HG03280 (cell line): ENCODE measurements around the gene MAP2K5.
"Not testable (repeated sequence)": the region's sequence is repeated elsewhere in the genome, so short reads cannot be mapped to it uniquely, and the experiment has no call there.

Experiments used
- ATAC-seq: cut with Tn5 transposase; IDR thresholded peaks from one replicate; pipeline ENCODE4 v1.9.1; 2021; ENCODE audit warnings: mild to moderate bottlenecking, moderate library complexity; ENCODE audit not compliant: unreplicated experiment

The MAP2K5 gene

DNA sequence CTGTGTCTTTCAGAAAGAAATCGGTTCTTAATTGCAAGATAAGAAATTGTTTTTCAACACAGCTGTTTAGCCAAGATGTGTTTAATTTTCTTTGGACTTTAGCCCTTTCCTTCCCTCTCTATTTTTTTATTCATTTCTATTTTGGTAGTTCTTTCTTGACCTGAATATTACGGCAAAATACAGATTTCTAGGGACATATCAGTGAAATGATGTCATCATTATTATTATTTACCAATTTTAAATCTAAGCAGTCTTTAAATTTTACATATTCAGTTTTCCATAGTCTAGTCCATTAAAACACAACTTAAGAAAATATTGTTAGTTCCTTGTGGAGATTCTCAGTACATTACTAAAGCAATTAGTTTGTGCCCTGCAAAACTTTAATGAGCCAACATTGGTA lies 104.3 kb downstream of the MAP2K5 start:
- no peak for ATAC-seq

DNA sequence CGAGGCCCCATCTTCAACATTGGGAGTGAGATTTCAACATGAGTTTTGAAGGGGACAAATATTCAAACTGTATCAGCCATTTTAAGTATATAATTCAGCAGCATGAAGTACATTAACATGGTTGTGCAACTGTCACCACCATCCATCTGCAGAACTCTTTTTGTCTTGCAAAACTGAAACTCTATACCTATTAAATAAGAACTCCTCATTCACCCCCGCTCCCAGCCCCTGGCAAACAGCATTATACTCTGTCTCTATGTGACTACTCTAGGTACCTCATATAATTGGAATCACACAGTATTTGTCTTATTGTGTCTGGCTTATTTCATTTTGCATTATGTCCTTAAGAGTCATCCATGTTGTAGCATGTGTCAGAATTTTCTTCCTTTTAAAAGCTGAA lies 110.1 kb downstream of the MAP2K5 start:
- no peak for ATAC-seq

DNA sequence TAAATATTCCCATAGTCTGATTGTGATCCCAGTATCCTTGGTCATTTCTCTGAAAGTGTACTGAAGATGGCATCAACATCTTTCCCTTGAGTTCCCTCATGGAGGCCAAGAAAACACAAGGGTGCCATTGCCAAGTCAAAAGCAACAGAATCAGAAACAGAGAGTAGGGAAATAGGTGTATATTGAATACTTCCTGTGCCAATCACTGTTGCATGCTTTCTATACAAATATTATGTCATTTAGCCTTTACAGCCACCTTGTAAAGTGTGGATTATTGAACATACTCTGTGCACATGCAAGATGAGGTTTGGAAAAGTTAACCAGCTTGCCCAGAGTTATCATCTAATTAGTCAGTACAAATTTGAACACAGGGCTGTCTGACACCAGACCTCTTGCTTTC lies 117.9 kb downstream of the MAP2K5 start:
- ATAC-seq, result no peak

DNA sequence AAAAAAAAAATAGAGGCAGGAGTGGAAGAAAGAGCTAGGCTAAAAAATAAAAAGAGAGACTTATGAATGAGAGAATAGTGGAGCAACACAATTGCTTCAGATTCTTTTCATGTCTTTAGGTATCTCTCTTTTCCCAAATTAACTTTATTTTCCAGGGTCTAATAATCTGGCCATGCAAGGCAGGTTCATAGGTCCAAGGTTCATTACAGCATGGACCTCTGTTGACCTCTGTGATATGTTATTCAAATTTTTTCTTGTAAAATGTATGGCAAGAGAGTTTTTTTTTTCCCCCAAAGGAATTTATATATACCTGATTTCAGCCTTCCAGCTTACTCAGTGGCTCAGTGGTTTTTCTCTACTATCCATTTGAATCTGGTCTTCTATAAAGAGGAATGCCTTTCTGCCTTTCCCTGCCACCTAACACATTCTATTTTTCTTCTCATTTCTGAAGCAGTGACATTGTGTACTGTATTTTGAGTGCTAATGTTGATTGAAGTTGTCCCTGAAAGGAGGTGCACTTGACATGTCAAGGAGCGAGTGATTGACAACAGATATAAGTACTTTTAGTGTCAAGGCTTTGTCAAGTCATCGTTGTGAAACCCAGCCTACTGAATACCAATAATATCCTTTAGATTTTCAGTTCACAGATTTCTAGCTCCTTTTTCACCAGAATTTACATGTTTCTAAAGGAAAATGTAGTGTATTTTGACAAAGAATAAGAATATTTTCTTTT lies 118.5 kb downstream of the MAP2K5 start:
- no peak for ATAC-seq

DNA sequence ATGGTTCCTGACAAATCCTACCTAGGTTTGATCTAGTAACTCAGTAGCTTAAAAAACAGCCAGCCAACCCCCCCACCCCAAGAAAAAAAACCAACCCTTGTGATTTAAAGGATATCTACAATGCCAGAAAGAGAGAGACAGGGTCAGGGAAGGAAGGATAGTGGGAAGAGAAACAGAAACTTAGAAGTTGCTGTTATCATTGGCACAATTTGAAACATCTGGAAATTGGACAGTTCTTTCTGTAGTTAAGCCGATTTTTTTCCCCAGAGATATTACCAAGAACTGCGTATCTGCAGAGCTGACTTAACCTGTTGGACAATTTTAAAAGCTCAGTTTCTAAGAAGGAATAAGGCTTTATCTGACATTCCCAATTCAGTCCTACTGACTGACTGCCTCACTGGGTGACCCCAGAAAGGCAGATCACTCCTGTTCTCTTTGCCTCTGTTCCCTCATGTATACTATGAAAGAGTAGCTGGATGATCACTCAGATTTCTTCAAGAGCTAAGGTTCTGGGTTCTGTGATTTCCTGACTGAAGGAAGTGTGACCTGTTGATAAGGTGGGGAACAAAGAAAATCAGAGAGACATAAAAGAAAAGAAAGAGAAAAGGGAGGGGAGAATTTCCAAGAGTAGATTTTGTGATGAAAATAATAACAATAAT lies 128.3 kb downstream of the MAP2K5 start:
- ATAC-seq, result no peak

DNA sequence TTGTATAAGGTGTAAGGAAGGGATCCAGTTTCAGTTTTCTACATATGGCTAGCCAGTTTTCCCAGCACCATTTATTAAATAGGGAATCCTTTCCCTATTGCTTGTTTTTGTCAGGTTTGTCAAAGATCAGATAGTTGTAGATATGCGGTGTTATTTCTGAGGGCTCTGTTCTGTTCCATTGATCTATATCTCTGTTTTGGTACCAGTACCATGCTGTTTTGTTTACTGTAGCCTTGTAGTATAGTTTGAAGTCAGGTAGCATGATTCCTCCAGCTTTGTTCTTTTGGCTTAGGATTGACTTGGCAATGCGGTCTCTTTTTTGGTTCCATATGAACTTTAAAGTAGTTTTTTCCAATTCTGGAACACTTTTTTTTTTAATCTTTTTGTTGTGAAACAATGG lies 130.3 kb downstream of the MAP2K5 start:
- not testable (repeated sequence) for ATAC-seq

DNA sequence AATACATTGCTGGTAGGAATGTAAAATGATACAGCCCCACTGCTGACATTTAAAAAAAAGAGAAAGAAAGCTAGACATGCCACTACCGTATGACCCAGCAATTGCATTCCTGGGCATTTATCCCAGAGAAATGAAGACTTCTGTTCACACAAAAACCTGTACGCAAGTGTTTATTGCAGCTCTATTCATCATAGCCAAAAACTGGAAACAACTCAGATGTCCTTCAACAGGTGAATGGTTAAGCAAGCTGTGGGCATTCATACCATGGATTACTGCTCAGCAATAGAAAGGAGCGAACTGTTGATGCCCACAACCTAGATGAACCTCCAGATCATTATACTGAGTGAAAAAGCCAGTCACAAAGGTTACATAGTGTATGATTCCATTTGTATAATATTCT lies 132.5 kb downstream of the MAP2K5 start:
- ATAC-seq, result no peak

DNA sequence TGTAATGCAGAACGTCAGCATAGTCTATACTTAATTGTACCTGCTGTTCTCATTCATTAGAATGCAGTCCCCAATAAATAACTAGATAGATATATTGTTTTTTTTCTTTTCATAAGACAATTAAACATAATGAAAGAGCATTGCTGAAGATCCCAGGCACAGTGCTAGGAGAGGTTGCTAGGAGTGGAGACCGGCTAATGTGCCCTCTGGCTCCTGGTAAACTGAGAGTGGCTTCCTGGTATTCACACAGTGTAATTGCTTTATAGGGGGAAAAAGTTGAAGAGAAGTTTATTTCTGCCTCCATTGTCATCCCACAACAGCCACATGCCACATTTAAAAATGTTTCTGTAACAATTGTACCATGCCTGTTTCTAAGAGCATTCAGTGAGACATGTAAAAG lies 135.6 kb downstream of the MAP2K5 start:
- no peak for ATAC-seq

DNA sequence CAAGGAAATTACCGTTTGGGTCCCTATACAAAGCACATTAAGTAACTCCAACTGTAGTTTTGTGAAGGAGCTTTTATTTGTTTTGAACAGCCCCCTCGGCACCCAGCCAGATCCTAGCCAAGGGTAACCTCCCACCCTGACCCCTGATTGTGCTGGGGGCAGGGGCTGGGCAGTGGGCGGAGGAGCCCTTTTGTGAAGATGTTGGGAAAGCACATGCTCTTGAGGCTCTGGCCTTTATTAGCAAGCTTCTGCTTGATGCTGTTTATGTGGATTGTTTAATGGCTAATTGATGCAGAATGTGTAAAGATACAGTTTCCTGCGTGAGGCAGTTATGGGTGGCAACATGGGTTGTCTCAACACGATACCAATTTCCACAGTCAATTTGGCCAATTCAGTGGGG lies 136.5 kb downstream of the MAP2K5 start:
- no peak for ATAC-seq

DNA sequence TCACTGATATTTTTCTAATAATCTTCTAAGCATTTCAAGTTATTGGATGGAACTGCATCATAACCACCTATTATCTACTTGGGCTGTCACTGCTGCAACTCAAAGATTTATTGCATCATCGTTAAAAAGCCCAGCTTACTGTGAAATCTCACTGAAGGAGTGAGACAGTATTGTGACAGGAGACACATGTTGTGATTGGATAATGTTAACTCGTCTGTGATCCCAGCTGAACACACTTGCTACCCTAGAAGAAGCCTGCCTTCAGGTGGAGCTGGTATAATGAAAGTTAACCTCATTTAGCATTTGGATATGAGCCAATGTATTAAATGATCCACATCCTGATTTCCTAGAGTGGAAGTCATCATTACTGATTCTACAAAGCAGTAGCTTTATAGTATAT lies 138.1 kb downstream of the MAP2K5 start:
- no peak for ATAC-seq

DNA sequence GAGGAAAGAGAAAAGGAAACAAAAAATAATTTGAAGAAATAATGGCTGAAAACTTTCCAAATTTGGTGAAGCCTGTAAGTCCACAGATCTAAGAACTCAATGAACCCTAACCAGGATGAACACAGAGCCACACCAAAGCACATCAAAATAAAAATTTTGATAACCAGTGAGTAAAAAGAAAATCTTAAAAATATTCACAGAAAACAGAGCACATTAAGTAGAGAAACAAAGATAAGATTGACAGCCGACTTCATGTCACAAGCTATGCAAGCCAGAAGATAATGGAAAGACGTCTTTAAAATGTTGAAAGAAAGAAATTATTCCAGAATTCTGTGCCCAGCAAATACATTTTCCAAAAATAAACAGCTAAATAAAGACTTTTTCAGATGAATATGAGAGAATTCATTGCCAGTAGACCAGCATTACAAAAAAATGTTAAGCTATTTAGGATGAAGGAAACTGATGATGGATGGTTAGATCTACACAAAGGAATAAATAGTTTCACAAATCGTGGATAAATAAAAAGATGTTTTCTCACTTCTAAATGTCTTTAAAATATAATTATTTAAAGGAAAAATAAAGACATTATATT lies 142.6 kb downstream of the MAP2K5 start:
- ATAC-seq, result no peak

DNA sequence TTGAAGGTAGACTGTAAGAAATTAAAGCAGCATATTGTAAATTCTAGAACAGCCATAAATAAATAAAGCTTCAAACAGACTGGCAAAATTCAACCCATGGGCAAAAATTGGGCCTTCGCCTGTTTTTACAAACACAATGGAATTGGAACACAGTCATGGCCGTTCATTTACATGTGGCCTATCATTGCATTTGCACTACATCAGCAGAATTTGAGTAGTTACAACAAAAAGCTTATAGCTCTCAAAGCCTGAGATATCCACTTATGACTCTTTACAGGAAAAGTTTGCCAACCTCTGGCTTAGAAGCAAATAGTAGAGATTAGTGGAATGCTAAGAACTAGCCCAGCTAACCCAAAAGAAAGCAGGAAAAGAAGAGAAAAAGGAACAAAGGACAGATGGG lies 143.2 kb downstream of the MAP2K5 start:
- ATAC-seq, result no peak

DNA sequence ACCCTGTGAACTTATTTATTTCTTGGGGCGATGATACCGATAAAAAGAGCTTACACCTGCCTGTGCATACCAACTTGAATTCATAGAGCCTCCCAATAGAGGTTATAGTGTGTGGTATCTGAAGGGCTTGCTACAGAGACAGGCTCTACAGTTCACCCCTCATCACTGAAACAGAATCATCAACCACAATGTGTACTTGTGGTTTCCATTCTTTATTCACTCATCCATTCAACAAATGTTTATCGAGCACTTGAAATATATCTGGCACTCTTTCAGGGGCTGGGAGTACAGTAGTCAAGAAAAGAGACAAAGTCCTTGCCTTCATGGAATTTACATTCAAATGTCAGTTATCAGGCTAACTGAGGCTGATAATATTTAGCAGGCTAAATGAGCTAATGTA lies 148.4 kb downstream of the MAP2K5 start:
- no peak for ATAC-seq

DNA sequence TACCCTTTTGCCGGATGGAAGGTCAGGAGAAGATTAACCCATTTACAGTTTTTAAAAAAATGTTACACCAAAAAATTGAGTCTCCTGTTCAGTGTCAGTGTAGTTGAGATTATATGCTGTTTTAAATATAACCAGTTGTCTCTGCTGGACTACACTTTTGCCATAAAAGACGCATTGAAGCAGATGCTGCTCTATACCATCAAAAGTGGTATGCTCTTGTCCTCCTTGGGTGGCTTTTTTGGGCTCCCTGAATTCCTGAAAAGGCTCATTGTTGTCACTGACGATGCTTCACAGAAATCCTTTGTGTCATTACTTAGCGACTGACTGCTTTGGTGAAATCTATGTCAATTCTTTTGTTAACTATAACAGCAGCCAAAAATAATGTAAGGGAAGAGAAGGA lies 148.9 kb downstream of the MAP2K5 start:
- no peak for ATAC-seq

DNA sequence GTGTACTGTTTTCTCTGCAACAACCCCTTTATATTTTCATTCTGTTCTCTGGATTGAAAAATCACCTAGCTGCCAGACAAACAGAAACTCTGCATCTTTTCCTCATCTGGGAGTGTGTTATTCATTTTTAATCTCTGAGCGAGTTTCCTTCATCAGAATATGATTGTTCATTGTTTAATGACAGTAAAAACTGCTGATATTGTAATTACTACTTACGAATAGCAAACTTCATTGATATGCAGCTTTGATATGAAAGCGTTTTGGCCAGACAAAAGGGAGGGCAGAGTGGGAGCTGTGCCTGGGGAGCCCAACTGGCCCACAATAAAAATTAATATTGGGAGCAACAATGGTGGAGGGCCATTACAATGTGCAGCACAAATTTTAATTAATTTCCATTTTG lies 150.1 kb downstream of the MAP2K5 start:
- ATAC-seq, result no peak

DNA sequence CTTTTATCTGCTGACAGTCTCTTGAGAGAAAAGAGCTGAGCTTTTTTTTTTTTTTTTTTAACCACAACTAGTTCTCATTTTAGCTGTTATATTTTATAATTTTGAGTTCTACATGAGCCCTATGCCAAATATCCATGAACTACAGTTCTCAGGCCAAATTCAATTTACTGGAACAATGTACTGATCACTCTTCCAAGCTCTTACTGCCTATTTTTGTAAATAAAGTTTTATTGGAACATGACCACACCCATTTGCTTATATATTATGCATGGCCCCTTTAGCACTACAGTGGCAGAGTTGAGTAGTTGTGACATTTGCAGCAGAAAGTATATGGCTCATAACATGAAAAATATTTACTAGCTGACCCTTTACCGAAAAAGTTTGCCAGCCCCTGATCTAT lies 153.6 kb downstream of the MAP2K5 start:
- ATAC-seq, result no peak

DNA sequence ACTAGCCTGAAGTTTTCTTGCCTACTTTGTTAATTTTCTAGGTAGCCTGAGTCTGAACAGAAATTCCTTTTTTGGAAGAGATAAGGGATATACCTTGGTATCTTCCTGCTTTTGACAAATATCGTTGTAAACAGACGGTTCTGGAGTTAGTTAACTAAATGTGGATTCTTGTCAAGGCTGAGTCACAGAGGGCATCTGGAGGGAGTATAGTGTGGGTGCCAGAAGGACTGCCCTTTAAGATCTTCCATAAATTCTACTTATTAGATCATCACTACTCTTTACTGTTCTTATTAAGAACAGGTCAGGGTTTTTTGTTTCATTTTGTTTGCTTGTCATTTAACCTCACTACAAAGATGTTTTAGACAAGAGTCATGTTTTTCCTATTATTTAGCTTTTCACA lies 157.5 kb downstream of the MAP2K5 start:
- ATAC-seq, result no peak

DNA sequence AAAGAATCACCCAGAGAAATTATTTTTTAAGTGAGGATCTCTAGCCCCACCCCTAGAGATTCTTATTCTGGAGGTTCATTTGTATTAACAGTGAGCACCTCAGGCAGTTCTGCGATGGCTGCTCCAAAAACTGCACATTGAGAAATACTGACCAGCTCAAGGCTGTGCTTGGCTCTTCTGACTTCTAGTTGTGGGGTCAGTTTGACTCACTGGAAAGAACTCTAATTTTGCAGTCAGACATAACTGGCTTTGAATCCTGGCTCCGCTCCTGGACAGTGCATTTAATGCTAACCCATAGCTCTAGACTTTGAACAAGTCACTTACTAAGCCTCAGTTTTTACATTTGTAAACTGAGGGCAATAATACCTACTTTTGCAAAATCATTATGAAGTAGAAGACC lies 159.2 kb downstream of the MAP2K5 start:
- ATAC-seq, result no peak

DNA sequence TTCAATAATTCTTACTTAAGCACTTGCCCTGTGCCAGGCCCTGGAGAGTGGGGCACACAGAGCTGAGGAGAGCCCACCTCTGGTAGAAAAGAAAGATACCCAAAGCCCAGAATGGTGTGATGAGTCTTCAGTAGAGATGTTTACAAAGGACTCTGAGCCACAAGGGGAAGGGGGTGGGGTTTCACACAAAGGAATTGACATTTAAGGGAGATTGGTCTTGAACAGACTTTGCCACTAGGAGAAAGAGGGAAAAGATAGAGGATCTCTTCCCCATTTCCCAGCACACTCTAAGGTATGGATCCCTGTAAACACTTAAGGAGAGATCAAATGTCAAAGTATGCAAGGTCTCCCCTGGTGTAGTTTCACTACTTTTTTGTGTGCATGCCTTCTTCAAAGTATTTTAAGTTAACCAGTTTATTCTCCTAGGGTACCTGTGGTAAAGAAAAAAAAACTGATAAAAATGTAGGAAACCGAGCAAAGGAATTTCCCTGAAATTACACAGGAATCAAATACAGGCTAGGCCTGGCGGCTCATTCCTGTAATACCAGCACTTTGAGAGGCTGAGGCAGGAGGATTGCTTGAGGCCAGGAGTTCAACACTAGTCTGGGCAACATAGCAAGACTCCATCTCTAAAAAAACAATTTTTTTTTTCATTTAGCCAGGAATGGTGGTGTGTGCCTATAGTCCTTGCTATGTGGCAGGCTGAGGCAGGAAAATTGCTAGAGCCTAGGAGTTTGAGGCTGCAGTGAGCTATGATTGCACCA lies 165.2 kb downstream of the MAP2K5 start:
- no peak for ATAC-seq

DNA sequence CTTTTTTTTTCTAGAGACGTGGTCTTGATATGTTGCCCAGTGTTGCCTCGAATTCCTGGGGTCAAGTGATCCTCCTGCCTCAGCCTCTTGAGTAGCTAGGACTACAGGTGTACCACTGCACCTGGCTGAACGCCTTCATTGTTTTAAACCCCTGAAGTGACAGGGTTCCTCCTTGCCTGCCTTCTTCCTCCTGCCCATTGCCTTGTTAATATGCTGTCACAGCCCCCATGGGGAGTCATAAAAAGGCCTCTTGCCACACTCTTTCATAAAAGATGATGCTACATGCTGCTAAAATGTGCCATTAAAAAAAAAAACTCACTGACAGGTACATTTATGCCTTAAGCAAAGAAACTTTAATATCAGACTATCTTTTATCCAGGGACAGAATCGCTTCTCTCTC lies 166.0 kb downstream of the MAP2K5 start:
- no peak for ATAC-seq

DNA sequence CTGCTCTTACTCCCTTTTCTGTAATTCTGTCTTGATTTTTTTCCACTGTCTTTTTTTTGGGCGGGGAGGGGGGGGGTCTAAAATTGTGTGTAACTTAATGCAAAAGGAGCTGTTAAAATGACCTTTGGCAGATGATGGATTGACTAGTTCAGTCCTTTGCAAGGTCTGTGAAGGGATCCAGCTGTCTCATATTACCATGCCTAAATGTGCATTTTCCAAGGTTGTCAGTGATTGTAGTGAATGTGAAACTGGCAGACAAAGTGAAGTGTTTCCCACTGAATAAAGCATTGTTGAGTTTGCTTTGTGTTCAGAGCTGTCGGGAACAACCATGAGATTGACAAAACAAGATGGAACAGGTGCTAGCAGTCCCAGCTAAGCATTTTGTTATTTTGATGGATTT lies 172.7 kb downstream of the MAP2K5 start:
- ATAC-seq, result no peak

DNA sequence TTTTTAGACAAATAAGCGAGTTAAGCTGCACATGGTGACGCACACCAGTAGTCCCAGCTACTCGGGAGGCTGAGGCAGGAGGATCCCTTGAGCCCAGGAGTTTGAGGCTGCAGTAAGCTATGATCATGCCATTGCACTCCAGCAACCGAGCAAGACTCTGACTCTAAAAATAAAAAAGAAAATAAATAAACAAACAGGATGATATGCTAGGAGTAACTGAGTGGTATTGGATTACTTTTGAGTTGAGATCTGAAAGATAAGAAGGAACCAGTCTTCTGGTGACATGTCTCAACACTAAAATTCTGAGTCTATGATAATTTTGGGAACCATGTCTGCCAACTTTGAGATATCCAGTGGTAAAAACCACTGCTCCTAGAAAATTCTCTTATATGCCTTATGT lies 173.7 kb downstream of the MAP2K5 start:
- no peak for ATAC-seq
